NCI-H2171 (cell line): ENCODE measurements around the gene NDRG2.
"Not testable (repeated sequence)": the region's sequence is repeated elsewhere in the genome, so short reads cannot be mapped to it uniquely, and the experiment has no call there.

Experiments
- DNase-seq: peaks from one replicate; lab custom pipeline; 2025; lab: John Stamatoyannopoulos, UW

NDRG2 gene

DNA sequence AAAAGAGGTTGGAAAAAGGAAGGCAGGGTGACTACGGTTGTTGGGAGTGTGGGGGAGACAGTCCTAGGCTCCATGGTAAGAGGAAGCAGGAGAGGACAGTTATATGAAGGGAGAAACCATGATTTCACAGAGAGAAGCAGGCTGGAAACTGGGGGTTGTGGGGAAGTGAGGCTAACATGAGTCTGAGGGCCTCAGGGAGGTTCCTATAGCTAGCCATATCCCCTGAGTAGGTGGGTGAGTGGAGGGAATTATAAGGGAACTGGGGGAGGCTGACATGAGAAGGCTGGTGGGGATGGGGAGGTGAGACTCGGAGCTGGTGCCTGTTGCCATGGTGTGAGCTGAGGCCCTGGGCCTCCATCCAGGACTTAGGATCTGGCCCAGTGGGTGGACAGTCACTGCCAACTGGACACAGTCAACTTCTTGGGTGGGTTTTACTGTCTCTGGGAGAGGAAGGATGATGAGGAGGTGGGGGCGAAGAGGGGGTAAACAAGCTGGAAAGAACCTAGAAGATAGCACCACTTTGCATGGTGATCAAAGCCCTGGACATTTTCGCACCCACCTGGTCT is 8.4 kb upstream of the NDRG2 start:
- no peak for DNase-seq

DNA sequence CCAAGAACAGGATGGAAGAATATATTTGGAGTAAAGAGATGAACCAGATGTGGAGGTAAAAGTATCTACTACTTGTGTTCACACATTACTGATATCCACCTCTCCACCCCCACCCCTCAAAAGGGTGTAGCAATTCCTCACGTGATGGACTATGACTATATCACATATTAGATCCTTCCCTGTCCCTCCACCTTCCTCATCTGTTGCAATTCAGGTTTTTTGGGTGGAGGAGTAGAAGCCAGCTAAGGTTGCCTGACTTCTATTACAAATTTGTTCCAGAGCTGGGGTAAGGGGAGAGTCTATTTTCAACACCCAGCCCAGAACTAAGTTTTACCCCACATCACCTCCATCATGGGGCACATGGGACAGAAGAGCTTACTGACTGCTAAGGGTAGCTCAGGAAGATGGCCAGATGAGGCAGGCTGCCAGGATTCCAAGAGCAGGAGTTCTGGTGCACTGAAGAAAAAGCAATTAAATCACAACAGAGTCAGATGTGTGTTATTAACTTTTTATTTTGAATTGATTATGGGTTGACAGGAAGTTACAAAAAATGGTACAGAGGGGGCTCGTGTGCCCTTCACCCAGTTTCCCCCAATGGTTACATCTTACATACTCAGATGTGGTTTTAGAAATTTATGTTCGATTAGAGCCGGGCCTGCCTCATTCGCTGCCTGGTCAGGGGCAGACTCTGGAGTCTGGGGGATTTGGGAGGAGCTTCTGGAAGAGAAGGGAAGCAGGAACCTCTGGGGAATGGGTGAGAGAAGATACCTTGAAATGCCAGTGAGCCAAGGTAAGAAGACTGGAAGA is 7.7 kb upstream of the NDRG2 start:
- DNase-seq = no peak

DNA sequence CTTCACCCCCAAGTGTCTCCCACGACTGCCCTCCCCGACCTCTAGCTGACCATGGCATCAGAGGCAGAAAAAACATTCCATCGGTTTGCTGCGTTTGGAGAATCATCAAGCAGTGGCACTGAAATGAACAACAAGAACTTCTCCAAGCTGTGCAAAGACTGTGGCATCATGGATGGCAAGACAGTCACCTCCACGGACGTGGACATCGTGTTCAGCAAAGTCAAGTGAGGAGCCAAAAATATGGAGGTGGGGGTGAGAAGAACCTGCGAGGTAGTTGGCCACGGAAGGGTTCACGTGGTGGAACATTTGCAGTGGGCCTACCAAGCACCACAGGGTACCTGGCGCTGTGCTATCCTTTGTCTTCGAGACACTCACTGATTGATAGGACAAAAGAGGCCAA is 5.7 kb upstream of the NDRG2 start:
- DNase-seq = no peak

DNA sequence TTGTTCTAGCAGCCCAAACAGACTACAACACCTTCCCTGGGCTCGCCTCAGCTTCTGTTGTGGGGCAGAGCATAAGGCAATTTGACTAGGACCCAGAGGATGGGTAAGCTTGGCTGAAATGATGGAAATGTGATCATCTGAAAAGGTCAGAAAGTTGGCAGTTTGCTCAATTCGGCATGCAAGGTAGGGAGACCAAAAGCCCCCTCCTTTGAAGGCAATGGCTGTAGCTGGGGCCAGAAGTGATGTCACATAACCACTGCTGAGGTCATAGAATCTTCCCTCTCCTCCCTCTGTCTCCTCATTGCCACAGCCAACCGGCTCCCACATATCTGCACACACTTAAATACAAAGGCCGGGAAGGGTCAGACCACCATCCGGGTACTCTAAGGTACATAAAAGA is 5.1 kb upstream of the NDRG2 start, which contains the start of gene TPPP2:
TSS of gene TPPP2 (plus strand) at position 301 of the 400 bp plus-strand sequence. CDS start 365 bp downstream, outside the sequence.
- DNase-seq = no peak

DNA sequence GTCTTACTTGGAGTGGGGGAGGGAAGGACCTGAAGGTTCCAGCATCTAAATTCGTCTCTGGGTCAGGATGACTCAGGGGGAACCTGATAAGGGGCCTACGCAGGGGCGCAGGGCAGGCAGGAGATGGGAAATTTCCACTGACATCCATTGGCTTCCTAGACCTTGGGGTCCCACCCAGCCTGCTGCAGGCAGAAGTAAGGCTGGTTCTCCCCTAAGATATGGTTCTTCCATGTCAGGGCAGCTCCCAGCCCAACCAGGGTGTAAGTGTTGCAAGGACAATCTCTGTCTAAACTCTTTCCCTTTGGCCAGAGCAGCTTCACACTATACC is 2.1 kb upstream of the NDRG2 start:
- no peak for DNase-seq

DNA sequence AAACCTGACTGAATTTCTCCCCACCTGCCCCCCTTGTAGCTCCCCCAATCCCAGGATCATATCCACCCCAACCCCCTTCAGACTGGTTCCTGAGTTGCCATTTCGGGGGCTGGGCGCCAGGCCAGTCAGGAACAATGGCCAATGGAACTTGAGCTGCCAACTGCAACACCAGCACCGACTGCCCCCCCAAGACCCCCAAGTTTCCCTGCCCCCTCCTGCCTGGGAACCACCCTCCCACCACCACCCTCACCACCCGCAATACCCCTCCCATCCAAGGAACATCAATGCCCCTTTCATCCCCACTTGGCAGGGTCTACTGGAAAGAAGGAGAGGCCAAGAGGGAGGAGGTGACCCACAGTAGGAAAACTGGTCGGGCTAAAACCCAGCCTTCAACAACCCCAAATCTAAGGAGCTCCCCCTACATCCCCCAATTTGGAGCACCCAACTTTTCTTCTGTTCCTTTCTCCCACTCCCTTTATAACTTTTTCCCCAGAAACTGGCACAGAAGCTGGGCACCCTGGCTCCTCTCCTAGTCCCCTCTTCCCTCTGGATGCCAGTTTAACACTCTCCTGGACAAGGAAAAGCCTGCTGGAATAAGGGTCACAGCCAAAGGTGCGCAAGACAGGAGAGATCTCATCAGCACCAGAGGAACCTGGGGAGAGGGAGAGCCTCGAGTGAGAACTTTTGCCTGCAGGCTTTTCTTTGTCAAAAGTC is 1.6 kb upstream of the NDRG2 start:
- no peak for DNase-seq

DNA sequence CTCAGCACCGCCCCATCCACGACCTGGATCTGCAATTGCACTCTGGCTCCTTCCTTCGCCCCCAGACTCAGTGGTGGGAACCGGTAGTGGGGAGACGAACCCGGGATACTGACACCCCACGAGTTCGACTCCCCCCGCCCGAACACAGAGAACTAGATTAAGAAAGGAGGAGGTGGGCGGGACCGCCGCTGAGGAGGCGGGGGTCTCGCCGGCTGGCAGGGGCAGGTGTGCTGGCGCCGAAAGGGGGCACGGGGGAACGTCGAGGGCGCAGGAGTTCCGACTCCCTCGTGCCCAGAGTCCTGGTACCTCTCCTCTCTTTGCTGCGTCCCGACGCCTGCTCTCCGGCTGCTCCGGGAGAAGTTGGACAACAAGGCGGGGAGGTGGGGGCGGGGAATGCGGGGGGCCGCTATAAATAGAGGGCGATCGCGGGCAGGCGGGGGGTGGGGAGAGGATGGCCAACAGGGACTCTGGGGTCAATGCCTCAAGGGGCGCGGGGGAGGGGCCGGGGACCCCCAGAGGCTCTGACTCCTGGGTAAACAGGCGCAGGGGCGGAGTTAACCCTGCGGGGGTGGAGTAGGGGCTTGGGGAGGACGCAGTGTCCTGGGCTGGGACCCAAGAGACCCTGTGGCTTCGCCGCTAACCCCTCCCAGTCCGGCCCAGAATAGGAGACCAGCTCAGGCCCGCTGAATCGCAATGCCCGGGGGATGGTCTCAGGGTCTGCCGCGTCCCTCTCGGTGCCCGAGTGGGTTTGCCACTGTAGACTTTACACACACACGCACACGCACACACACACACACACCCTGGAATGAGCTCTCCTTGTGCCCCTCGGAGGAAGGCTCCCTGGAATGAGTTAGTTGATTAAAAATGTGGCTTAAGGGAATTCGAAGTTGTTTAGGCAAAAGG is 761 bp upstream of the NDRG2 start:
- no peak for DNase-seq

DNA sequence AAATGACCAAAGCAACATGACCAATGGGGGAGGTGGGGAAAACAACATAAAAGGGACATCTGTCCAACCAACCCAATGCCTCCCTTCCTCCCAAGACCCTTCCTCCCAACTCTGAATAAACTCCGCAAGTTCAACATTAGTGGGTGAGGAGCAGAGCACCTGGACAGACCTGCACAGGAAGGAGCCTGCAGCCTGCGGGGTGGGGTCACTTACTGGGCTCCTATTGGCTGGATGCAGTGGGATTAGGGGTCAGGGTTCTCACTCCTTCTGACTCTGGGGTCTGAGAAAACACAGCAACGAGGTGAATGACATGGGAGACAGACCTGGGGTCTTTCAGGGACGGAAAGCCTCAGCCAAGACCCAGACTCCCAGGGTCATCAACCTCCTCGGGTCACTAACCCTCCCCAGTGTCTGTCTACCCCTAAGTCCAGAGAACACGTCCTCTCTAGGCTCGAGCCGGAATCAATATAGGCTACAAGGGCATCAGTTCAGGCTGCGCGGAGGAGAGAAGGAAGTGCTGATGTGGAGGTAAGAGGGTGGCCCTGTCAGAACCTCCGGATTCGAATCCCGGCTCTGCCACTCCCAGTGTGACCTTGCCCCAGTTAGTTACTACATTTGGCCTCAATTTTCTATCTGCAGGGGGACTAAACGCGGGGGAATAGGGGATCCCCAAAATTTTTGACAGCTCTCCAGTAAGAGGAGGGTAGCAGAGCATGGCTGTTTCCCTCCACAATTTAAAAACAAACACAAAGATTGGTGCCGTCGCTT is 860 bp downstream of the NDRG2 start:
- DNase-seq = no peak

DNA sequence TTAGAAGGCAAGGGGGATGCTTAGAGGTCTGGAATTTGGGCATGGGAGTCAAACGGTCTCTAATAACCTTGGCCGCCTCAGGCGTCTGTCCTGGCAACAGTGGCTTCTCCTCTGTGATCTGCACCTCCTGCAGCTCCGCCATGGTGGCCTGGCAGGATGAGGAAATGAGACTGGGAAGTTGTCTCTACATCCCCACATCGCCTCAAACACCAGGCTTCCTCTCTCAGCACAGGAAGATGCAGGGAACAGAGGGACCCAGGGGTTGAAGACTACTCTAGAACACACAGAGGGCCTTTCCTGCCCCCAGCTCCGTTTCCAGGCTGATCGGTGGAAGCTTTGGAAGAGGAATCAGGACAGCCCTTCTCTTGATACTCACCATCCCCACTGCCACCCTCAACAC is 1.7 kb downstream of the NDRG2 start:
- no peak for DNase-seq

DNA sequence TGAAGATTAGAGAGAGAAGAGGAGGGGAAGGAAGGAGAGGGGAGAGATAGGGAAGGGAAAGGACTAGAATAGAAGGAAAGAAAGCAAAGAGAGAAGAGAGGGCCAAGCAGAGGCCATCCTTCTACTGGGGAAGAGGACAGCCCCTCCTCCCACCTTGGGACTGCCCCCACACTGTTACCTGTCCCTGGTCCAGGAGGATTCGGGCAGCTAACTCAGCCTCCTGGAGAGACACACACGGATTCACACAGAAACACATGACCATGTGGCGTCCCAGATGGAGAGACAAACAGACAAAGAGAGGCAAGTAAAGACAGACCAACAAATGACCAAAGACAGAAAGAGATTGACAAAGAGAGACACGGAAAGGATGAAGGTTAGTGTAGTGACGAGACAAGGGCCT is 2.2 kb downstream of the NDRG2 start:
- no peak for DNase-seq

DNA sequence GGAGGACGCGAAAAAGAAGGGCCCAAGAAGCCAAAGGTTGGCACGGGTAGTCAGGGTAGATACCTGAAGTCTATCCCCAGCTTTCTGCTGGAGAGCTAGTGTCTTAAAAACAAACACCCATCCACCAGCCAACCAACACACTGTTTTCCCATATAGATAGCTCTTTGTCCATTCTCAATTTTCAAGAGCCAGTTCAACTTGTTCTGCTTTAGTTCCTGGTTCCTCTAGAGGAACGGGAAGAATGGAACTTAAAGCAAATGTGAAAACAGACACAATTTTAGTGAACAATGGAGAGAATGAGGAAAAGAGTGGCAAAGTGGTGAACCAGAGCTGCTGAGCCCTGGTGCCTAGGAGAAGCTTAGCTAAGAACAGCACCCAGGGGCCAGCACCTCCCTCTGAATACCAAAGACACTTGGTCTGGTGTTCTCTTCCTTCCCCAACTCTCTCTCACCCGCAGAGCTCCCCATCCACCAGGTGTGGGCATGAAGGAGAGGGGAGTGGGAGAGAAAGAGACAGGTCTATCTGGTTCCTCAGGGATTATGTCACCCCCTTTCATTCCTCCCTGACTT is 3.8 kb downstream of the NDRG2 start:
- no peak for DNase-seq

DNA sequence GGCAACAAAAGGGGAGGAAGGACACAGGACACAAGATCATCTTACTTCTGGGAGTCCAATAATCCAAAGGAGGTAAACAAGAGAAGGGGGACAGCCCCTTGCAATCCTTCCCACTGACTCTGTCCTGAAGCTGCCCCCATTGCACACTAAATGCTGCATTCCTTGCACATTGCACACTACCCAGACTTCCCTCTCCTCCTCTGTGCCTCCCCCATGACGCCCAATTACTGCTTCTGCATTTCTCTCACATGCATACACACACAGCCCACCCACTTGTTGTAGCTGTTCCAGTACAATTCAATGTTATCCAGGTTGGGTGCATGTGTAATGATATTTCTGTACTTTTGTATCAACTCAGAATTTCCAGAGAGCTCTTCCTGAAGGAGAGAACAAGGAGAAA is 5.5 kb downstream of the NDRG2 start:
- DNase-seq = no peak

DNA sequence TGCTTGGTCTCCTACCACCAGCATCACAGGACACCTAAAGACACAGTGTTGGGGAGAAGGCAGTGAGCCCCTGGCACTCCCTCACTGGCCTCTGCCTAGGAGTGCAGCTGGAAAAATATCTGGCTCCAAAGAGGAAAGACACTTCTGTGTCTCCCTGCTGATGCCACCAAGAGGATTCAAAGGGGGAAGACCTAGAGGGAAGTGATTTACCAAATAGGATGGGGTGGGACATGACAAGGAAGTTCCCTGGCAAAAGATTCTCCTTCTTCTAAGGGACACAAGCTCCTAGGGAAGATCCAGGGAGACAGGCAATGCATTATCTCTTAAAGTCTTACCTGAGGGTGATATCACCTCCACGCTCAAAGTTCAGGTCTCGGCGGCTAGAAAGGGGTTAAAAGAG is 6.1 kb downstream of the NDRG2 start:
- no peak for DNase-seq

DNA sequence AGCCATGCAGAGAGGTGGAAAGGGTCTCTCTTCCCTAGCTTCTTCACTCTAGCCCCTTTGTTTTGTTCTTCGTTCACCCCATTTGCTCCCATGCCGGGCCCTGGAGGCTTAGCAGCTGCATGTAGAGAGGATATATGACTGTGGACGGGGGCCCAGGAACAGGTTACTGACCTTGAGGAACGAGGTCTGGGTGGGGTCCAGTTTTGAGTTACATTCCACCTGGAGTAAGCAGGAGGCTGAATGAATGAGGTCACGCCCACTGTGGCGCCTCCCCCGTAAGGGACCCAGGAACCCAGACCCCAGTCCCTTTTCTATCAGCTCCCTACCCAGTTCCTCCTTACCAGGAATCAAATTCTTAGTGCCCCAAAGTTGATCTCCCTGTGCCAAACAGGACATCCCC is 6.6 kb downstream of the NDRG2 start:
- DNase-seq = no peak

DNA sequence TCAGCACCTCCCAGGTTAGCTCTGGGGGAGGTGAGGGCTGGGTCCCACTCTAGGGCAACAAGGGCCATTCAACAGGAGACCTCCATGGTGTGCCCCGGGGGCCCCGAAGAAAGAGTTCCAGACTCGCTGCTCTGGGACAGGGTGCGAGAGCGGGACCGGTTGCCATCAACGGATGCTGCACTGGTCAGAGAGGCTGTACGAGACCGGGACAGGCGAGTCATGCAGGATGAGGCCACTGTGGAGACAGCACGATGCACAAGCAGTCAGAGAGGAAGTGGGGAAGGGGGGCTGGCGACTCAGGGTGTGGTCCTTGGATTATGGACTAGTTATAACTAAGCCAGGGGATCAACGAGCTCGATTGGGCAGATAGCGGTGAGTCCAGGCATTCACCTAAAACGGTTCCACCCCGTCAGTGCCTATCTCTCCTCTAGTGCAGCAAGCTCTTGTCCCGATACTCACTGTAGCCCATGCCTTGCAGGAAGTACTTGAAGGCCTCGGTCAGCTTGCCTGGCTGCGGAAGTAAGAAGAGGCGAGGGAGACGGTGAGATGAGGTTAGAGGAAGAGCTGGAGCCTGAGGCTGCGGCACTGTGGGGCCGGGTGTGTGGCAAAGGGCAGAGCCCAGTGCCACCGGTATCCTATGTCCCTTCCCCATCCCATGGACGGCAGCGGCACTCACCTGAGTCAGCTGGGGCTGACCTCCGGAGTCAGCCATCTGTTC is 7.2 kb downstream of the NDRG2 start:
- DNase-seq = no peak

DNA sequence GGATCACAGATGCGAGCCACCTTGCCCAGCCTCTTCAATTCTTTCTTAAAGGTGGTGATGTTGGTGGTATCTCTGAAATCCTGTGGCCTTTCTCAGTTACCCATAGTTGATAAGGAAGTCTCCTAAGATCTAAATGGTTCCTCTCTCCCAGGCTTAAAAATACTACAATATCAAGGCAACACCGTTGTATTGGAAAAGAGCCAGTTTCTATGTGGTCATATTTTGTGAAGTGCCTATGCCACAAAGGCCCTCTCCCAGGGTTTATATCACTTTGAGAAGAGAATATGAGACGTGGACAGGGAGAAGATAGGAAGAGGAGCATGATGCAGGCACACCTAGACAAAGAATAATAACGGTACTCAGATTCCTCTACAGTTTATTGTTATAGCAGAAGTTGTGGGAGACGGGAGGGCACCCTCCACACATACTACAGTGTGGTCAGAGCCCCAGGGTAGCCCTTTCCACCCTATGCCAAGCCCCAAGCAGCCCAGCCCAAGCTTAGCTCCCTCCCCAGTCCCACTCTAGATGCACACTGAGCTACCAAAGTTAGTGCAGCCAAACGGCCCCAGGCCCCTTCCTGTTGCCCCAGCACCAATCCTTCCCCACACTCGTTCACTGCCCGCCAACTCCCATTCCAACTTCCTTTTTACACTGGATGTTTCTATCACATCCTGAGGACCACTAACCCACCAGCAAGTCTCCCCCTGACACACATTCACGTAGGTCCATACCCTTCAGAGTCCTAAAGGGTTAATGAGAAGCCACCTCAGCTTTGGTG is 8.3 kb downstream of the NDRG2 start:
- no peak for DNase-seq

DNA sequence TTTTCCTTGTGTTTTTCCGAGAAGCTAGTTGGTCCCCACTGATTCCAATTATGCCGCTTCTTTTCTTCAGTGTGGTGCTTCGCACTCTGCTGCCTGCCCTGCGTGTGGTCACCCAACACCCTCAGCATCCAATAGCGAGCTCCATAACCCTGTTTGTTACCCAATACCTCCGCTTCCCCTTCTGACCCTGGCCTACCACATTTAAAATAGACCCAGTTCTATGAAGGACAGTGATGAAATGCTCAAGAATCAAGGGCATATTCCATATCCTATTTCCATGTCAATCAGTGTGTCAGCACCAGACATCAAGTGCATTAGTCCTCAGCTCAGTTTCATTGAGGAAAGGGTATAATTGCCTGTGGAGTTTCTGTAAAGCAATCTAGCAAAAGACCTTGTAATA is 9.5 kb downstream of the NDRG2 start:
- no peak for DNase-seq

DNA sequence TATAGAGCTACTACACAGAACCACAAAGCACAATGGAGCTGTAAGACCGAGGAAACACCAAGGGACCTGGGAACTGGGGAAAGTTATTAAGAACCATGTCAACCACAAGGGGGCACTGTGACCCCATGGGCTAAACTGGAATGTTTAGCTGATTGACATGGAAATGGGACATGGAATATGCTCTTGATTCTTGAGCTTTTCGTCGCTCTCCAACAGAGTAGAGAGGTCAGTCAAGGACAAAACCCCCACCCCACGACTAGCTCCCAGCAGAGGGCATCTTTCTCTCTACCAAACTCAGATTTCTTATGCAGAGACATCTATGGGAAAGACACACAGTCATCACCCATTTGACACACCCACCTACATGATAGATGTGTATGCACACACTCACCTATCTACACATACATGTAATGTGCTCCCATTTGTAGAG is 10.1 kb downstream of the NDRG2 start:
- DNase-seq = peak; percentile 94

DNA sequence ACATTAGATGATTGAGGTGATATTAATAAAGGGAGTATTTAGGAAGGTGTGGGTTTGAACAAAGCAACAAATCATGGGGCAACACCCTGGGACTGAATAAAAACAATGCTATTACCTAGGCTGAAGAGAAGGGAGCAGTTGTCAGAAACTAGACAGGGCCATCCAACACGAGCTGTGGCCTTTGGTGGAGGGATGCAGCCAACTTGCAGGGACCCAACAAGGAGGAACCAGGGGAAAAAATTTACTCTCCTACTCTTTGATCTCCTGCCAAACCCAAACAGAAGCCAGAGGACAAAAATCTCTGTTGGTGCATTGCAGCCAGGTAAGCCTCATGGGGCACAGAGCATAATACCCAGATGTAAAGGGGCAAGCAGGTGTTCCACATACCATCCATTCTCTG is 13.7 kb downstream of the NDRG2 start:
- no peak for DNase-seq

DNA sequence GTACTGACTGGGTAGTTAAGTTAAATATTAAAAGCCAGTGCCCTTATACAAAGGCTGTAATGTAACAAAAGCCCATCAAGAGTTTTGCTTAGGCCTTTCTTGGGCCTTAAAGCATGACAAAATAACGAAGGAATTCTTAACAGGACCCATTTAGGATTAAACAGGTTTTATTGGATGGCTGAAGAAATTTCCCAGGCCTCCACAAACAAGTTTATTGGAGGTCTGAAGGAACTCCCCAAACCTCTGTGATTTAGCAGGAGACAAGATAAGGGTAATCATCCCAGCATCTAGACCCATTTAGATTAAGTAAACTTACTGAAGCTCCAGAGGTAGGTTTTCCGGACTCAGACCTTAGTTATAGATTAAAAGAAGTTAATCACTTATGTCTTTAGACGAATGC is 15.1 kb downstream of the NDRG2 start:
- DNase-seq = not testable (repeated sequence)
